Caco-2 (cell line): ENCODE measurements around the gene THEMIS2. TPM values are rescaled to one million over a fixed set of nuclear protein-coding genes. Genes with fewer than 3 reads are reported as not detected.

Source experiments
- BruUV-seq: library from RNA; stranded (reverse); fragments of 400-500 nt; replicated peaks from 2 replicates; lab custom pipeline; 2021; lab: Mats Ljungman, UMichigan
- CTCF ChIA-PET: fragments of 300-600 bp; sonication (Branson Sonifier 250); formaldehyde crosslinking; loops from one replicate; lab custom pipeline; 2022; ENCODE audit warnings: antibody characterized with exemption; lab: Charles Lee
- POLR2A ChIA-PET: fragments of 300-600 bp; sonication (Branson Sonifier 250); formaldehyde crosslinking; loops from one replicate; lab custom pipeline; 2022; ENCODE audit warnings: antibody characterized with exemption; lab: Charles Lee
- DNase-seq, 2 experiments: peaks; one replicate each; pipeline versions ENCODE4 v3.0.0 to v3.0.0-alpha.2; 2020 to 2022
- H3K27me3 ChIP-seq: replicated peaks from 2 replicates; pipeline ENCODE4 v1.6.0; 2011; ENCODE audit warnings: low read length; ENCODE audit not compliant: control insufficient read depth, insufficient read depth
- H3K36me3 ChIP-seq: 2 replicates; pipeline ENCODE4 v1.5.1; 2011; ENCODE audit warnings: low read length; ENCODE audit not compliant: control insufficient read depth, insufficient read depth
- H3K4me1 ChIP-seq: fragments of 250-450 bp; sonication (Bioruptor Pico); 2 replicates; pipeline ENCODE4 v1.5.1; 2020; ENCODE audit warnings: mild to moderate bottlenecking
- H3K4me3 ChIP-seq: 2 replicates; pipeline ENCODE4 v1.5.1; 2011; ENCODE audit warnings: low read depth, mild to moderate bottlenecking, control low read depth, low read length
- H3K9me3 ChIP-seq: fragments of 250-450 bp; sonication (Bioruptor Pico); 2 replicates; pipeline ENCODE4 v1.5.1; 2020; ENCODE audit warnings: mild to moderate bottlenecking, moderate library complexity
- H3K27ac Mint-ChIP-seq: one replicate; pipeline ENCODE4 v1.8.0; 2022; ENCODE audit warnings: mixed read lengths; ENCODE audit not compliant: unreplicated experiment
- H3K27me3 Mint-ChIP-seq: one replicate; pipeline ENCODE4 v1.8.0; 2022; ENCODE audit warnings: mixed read lengths; ENCODE audit not compliant: insufficient read depth, unreplicated experiment
- H3K36me3 Mint-ChIP-seq: one replicate; pipeline ENCODE4 v1.8.0; 2022; ENCODE audit warnings: mild to moderate bottlenecking, mixed read lengths; ENCODE audit not compliant: insufficient read depth, unreplicated experiment
- H3K4me1 Mint-ChIP-seq: one replicate; pipeline ENCODE4 v1.8.0; 2022; ENCODE audit warnings: low read depth, mixed read lengths; ENCODE audit not compliant: unreplicated experiment
- H3K4me3 Mint-ChIP-seq: one replicate; pipeline ENCODE4 v1.8.0; 2022; ENCODE audit warnings: mild to moderate bottlenecking, moderate library complexity, mixed read lengths; ENCODE audit not compliant: unreplicated experiment
- H3K9me3 Mint-ChIP-seq: one replicate; pipeline ENCODE4 v1.8.0; 2022; ENCODE audit warnings: mixed read lengths; ENCODE audit not compliant: unreplicated experiment
- intact Hi-C: fragments of 100-400 bp; cut with micrococcal nuclease; formaldehyde crosslinking; loops from one replicate; pipeline ENCODE4 v1.10.0; 2022; ENCODE audit not compliant: unreplicated experiment
- total RNA-seq: library from RNA; stranded (reverse); gene quantifications from 2 replicates; pipeline ENCODE4 v1.2.3, GENCODE V29; 2022
- TF ChIP-seq, protein P1 (sequence below), 2 experiments: fragments of 200-600 bp in 1 of 2; IDR thresholded peaks; 1 replicate in 1 of 2; 2 replicates in 1 of 2; pipeline versions ENCODE4 v1.5.1 to v1.8.0; 2011 to 2022; ENCODE audit warnings: antibody characterized with exemption in 1 of 2, control low read depth in 1 of 2, inconsistent platforms in 1 of 2, low read depth in 1 of 2, low read length in 1 of 2, mild to moderate bottlenecking in 1 of 2, moderate library complexity in 1 of 2; ENCODE audit not compliant: insufficient read depth in 1 of 2, severe bottlenecking in 1 of 2, unreplicated experiment in 1 of 2

The THEMIS2 gene
- total RNA-seq, 1 experiment from 2014 or later = 0.59 TPM

DNA sequence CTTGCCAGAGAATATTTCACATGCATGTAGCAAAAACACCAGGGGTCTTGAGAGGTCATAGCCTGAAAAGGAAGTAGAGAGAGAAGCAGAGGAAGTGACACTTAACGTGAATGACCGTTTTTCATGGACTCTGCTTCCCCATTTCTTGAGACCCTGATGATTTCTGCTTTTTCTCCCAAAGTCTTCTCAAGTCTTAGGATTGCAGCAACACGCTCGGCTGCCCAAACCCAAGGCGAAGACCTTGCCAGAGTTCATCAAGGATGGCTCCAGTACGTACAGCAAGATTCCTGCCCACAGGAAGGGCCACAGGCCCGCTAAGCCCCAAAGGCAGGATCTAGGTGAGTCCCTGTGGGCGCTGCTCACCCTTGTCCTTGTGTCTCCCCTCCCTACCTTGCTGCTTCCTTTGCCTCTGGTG lies 12.8 kb downstream of the THEMIS2 start:
- TF ChIP-seq, protein P1, sequence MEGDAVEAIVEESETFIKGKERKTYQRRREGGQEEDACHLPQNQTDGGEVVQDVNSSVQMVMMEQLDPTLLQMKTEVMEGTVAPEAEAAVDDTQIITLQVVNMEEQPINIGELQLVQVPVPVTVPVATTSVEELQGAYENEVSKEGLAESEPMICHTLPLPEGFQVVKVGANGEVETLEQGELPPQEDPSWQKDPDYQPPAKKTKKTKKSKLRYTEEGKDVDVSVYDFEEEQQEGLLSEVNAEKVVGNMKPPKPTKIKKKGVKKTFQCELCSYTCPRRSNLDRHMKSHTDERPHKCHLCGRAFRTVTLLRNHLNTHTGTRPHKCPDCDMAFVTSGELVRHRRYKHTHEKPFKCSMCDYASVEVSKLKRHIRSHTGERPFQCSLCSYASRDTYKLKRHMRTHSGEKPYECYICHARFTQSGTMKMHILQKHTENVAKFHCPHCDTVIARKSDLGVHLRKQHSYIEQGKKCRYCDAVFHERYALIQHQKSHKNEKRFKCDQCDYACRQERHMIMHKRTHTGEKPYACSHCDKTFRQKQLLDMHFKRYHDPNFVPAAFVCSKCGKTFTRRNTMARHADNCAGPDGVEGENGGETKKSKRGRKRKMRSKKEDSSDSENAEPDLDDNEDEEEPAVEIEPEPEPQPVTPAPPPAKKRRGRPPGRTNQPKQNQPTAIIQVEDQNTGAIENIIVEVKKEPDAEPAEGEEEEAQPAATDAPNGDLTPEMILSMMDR (IDR thresholded peaks at IDR 0.05; ENCODE audit: insufficient read depth in 1 of 2, low read depth in 1 of 2, low read length in 1 of 2, severe bottlenecking in 1 of 2, unreplicated experiment in 1 of 2) = no peak
- no peaks in the 10 kb centered on the region for H3K36me3 ChIP-seq
- ChIA-PET POLR2A (no interaction called here), CTCF (no interaction called here)
- no peak overlapping the region for H3K4me3 ChIP-seq
- Mint-ChIP-seq H3K4me3 (no peak overlapping the region), H3K4me1 (no peaks in the 10 kb centered on the region), H3K27me3 (no peaks in the 10 kb centered on the region), H3K9me3 (no peaks in the 10 kb centered on the region), H3K27ac (no peak overlapping the region), H3K36me3 (peaks cover 12% of the 10 kb centered on the region)
- no peaks in the 10 kb centered on the region for H3K9me3 ChIP-seq
- BruUV-seq = no TSS peak
- no peak for DNase-seq
- no peaks in the 10 kb centered on the region for H3K27me3 ChIP-seq
- intact Hi-C loops = no loop called here
- no peaks in the 10 kb centered on the region for H3K4me1 ChIP-seq

DNA sequence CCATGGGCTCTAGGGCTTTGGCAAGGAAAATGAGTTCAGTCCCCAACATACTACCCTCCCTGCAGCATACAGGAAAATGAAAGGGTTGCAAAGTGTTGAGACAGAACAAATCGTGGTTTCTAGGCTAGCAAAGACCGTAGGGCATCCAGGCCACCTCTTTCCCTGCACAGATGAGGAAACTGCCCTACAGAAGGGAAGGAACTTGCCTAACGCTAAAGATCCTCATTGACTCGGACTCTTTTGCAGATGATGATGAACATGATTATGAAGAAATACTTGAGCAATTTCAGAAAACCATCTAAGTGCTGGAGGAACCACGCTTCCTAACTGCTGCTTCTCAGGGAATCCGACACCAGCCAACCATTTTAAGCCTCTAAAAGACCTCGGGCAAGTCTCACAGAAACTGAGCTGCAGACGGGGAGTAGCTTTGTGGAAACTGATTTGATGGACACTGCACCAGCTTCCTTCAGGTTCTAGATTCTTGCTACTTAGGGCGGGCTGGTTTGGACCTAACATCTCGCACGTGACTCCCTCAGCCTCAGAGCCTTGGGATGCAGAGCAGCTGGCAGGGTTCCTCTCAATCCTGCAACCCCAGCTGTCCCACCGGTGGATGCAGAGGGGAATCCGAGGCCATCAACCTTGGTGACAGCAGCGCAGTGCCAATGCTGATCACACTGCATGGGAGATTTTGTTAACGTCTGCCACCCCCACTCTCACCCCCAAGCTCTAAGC lies 13.4 kb downstream of the THEMIS2 start:
- H3K4me1 ChIP-seq = no peaks in the 10 kb centered on the region
- intact Hi-C loops = no loop called here
- H3K36me3 ChIP-seq = no peaks in the 10 kb centered on the region
- Mint-ChIP-seq H3K27ac (no peak overlapping the region), H3K27me3 (no peaks in the 10 kb centered on the region), H3K9me3 (no peaks in the 10 kb centered on the region), H3K4me3 (no peak overlapping the region), H3K36me3 (peaks cover 12% of the 10 kb centered on the region), H3K4me1 (no peaks in the 10 kb centered on the region)
- no peaks in the 10 kb centered on the region for H3K9me3 ChIP-seq
- DNase-seq = no peak
- no peak overlapping the region for H3K4me3 ChIP-seq
- ChIA-PET CTCF (interaction anchor here (0.8 kb wide), 1 partner anchor 28 kb away, joined by 10 read pairs; no protein-coding TSS in a partner anchor), POLR2A (interaction anchor here (0.5 kb wide), 1 partner anchor 113 kb away, joined by 5 read pairs; no protein-coding TSS in a partner anchor)
- TF ChIP-seq, protein P1 (IDR thresholded peaks at IDR 0.05; ENCODE audit: insufficient read depth in 1 of 2, low read depth in 1 of 2, low read length in 1 of 2, severe bottlenecking in 1 of 2, unreplicated experiment in 1 of 2) = no peak
- BruUV-seq = no TSS peak
- H3K27me3 ChIP-seq = no peaks in the 10 kb centered on the region

- TF ChIP-seq, protein P1 (IDR thresholded peaks at IDR 0.05; ENCODE audit: insufficient read depth in 1 of 2, low read depth in 1 of 2, low read length in 1 of 2, severe bottlenecking in 1 of 2, unreplicated experiment in 1 of 2) = no peak
- no peaks in the 10 kb centered on the region for H3K4me1 ChIP-seq
- no peaks in the 10 kb centered on the region for H3K27me3 ChIP-seq
- no peak overlapping the region for H3K4me3 ChIP-seq
- Mint-ChIP-seq H3K27ac (no peak overlapping the region), H3K27me3 (no peaks in the 10 kb centered on the region), H3K4me3 (no peak overlapping the region), H3K9me3 (no peaks in the 10 kb centered on the region), H3K4me1 (no peaks in the 10 kb centered on the region), H3K36me3 (peaks cover 12% of the 10 kb centered on the region)
- no peaks in the 10 kb centered on the region for H3K36me3 ChIP-seq
- no peak for DNase-seq
- POLR2A ChIA-PET = interaction anchor here (0.5 kb wide), 1 partner anchor 113 kb away, joined by 5 read pairs; no protein-coding TSS in a partner anchor
- intact Hi-C loops = no loop called here
- BruUV-seq = no TSS peak
- CTCF ChIA-PET = interaction anchor here (0.8 kb wide), 1 partner anchor 29 kb away, joined by 10 read pairs; no protein-coding TSS in a partner anchor
- no peaks in the 10 kb centered on the region for H3K9me3 ChIP-seq
Measured at GRCh38 chr1:27886353-27886679, 14.0 kb downstream of the THEMIS2 start.
